D721Med (cell line): ENCODE measurements around the gene CAMK2N1.
"Not testable (repeated sequence)": the region's sequence is repeated elsewhere in the genome, so short reads cannot be mapped to it uniquely, and the experiment has no call there.

ENCODE experiments used
- DNase-seq: peaks from one replicate; pipeline ENCODE4 v3.0.0; 2011; ENCODE audit warnings: low spot score; ENCODE audit not compliant: insufficient read length
- FAIRE-seq: peaks from 2 replicates; lab custom pipeline; 2011; peaks lifted over from hg19 to GRCh38; lab: Jason Lieb, UNC
- TF ChIP-seq, protein P1 (sequence below): IDR thresholded peaks from 2 replicates; pipeline ENCODE4 v1.5.1; 2012; ENCODE audit warnings: mild to moderate bottlenecking, control low read depth; ENCODE audit not compliant: insufficient read depth; ENCODE audit errors: missing control alignments

Gene CAMK2N1

DNA sequence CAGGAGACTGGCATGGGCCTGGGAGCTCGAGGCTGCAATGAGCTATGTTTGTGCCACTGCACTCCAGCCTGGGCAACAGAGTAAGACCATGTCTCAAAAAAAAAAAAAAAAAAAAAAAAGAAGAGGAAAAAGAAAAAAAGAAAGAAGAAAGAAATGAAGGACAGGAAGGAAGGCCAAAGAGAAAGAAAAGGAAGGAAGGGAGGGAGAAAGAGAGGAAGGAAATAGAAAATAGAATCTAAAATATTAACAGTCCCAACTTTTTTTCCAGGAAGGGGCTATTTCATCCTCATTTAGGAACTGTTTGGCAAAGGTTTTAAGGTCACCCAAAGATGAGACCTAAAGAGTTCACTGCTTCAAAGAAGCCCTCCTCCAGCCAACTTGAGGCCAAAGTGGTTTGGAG, 19.5 kb upstream of the CAMK2N1 start:
- FAIRE-seq (no peak), DNase-seq (no peak)
- TF ChIP-seq, protein P1, sequence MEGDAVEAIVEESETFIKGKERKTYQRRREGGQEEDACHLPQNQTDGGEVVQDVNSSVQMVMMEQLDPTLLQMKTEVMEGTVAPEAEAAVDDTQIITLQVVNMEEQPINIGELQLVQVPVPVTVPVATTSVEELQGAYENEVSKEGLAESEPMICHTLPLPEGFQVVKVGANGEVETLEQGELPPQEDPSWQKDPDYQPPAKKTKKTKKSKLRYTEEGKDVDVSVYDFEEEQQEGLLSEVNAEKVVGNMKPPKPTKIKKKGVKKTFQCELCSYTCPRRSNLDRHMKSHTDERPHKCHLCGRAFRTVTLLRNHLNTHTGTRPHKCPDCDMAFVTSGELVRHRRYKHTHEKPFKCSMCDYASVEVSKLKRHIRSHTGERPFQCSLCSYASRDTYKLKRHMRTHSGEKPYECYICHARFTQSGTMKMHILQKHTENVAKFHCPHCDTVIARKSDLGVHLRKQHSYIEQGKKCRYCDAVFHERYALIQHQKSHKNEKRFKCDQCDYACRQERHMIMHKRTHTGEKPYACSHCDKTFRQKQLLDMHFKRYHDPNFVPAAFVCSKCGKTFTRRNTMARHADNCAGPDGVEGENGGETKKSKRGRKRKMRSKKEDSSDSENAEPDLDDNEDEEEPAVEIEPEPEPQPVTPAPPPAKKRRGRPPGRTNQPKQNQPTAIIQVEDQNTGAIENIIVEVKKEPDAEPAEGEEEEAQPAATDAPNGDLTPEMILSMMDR: no peak

DNA sequence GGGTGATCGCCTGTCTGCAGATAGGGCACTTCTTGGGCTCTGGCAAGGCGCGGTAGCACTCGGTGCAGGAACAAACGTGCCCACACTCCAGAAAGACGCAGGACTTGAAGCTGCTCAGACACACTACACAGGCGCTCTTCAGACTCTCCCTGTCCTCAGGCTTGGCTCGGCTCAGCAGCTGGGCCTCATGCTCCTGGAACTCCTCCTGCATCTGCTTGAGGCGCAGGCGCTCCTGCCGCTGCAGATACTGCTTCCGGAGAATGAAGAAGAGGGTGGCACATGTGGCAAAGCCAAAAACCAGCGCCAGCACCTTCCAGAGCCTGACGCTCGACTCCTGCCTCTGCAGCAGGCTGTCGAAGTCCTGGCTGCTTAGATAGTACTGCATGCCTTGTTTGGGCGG, 14.7 kb upstream of the CAMK2N1 start:
- DNase-seq (no peak), FAIRE-seq (no peak)
- TF ChIP-seq, protein P1: no peak

DNA sequence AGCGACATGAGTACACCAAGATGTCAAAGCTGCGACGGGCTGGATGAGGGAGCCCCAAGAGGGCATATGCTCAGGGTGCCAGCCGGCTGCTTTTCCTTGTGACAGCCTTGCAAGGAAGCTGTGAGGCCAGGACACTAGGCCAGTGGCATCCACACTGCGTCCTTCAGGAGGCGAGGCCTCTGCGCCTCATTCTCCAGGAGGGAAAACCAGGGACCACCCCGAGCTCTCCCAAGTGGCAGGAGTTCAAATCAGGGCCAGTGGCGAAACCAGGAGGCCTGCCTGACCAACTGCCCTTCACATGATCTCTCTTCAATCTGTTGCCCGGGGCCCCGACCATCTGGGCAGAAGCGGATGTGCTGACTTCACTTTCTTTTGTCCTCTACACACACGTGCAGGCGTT, 13.7 kb upstream of the CAMK2N1 start:
- FAIRE-seq (no peak), DNase-seq (no peak)
- TF ChIP-seq, protein P1: no peak

DNA sequence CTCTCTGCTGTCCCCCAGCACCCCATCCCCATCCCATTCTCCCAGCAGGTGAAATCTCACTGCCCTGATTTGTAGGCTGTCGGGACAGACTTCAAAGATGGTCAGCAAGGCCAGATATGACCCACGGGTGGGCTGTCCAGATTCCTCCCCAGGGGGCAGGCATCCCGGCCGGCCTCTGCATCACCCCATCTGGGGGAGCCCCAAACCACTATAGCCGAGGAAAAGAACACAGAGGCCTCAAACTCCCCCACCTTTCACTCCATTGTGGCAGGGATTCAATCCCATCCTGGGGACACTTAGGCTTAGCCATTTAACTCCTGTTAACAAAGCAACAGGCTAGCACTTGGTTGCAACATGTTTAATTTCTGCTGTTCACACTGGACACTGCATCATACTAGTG, 13.1 kb upstream of the CAMK2N1 start:
- DNase-seq (no peak), FAIRE-seq (no peak)
- TF ChIP-seq, protein P1: no peak

DNA sequence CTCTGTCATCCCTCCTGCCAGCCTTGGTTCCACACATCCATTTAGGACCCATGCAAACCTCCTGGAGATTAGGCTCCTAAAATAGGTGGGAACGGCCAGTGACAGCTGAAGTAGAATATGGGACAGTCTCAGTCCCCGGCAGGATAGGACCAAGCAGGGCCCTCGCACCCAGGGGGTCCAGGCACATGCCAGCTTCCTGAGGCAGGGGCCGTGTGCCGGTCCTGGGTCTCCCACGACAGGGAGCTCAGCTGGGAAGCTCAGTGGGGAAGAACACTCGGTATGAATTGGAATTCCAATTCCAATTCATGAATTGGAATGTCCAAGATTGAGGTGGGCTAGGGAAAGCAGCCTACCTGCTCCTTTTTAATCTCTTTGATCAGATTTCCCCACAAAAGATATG, 12.1 kb upstream of the CAMK2N1 start:
- FAIRE-seq (no peak), DNase-seq (no peak)
- TF ChIP-seq, protein P1: no peak

DNA sequence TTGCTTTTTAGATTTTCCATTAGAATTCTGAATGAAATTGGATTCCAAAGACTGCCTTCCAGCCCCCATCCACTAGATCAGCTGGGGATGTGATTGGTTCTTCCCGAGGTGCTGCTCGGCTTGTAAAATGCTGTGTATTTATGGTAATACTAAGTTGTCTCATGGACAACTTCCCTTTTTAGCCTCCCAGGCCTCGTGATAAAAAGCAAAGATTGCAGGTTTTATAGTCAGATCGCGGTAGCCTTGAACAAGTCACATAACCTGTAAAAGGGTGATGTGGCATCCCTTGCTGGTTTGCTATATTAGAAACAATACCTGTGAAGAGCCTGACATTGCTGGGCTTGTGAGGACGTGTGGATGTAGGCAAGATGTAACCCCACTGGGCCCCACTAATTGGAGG, 11.5 kb upstream of the CAMK2N1 start:
- DNase-seq (no peak), FAIRE-seq (no peak)
- TF ChIP-seq, protein P1: no peak

DNA sequence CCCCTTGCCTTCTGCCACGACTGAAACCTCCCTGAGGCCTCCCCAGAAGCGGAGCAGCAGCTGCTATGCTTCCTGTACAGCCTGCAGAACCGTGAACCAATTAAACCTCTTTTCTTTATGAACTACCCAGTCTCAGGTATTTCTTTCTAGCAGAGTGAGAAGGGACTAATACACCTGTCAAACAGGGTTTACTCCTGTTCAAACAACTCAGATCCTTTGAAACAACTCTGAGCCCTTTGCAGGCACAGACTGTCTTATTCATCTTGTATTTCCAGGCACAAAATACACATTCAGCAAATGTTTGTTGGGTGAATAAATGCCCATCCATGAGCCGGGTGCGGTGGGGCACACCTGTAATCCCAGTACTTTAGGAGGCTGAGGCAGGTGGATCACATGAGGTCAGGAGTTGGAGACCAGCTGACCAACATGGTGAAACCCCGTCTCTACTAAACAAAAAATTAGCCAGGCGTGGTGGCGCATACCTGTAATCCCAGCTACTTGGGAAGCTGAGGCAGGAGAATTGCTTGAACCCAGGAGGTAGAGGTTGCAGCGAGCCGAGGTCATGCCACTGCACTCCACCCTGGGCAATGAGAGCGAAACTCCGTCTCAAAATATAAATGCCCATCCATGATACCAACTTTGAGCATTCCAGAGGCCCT, 10.8 kb upstream of the CAMK2N1 start:
- DNase-seq, FAIRE-seq: not testable (repeated sequence)
